DMS114 treated with DMSO at 0.1 percent for 48 hours (cell line): ENCODE measurements around the gene ANGPTL2.

Experiments
- DNase-seq: peaks from one replicate; lab custom pipeline; 2025; ENCODE audit not compliant: unreplicated experiment; lab: John Stamatoyannopoulos, UW

ANGPTL2 gene

GRCh38 chr9:127053960-127054359 lies 68.5 kb downstream of the ANGPTL2 start:
- DNase-seq, result no peak

GRCh38 chr9:127053057-127053821 lies 69.2 kb downstream of the ANGPTL2 start:
- no peak for DNase-seq

GRCh38 chr9:127051881-127052595 lies 70.4 kb downstream of the ANGPTL2 start:
- no peak for DNase-seq

- DNase-seq, result no peak
Measured at GRCh38 chr9:127050591-127051001, 71.8 kb downstream of the ANGPTL2 start.

GRCh38 chr9:127050152-127050551 lies 72.3 kb downstream of the ANGPTL2 start:
- DNase-seq, result no peak

GRCh38 chr9:127049581-127049980 lies 72.9 kb downstream of the ANGPTL2 start:
- DNase-seq, result no peak

- no peak for DNase-seq
Measured at GRCh38 chr9:127049044-127049443, 73.4 kb downstream of the ANGPTL2 start.

- DNase-seq, result no peak
Measured at GRCh38 chr9:127047971-127048370, 74.5 kb downstream of the ANGPTL2 start.

GRCh38 chr9:127045148-127045547 lies 77.3 kb downstream of the ANGPTL2 start:
- no peak for DNase-seq

GRCh38 chr9:127039492-127039891 lies 82.9 kb downstream of the ANGPTL2 start:
- no peak for DNase-seq

GRCh38 chr9:127038531-127038930 lies 83.9 kb downstream of the ANGPTL2 start:
- DNase-seq, result no peak
